ENCODE data around the gene NMNAT2. TPM values are rescaled to one million over a fixed set of nuclear protein-coding genes. Genes with fewer than 3 reads are reported as not detected.

NMNAT2 gene
- total and polyA plus RNA-seq, 12 donors, result 0.35 to 6.1 (median 2.9) TPM

GRCh38 chr1:183463566-183463965, 45.4 kb upstream of the NMNAT2 start:
- no peaks in the 10 kb centered on the region for H3K36me3 ChIP-seq (replicated peaks in 1 of 2)
- no peaks in the 10 kb centered on the region for H3K4me1 ChIP-seq (replicated peaks in 1 of 2)
- TF ChIP-seq, protein P1, sequence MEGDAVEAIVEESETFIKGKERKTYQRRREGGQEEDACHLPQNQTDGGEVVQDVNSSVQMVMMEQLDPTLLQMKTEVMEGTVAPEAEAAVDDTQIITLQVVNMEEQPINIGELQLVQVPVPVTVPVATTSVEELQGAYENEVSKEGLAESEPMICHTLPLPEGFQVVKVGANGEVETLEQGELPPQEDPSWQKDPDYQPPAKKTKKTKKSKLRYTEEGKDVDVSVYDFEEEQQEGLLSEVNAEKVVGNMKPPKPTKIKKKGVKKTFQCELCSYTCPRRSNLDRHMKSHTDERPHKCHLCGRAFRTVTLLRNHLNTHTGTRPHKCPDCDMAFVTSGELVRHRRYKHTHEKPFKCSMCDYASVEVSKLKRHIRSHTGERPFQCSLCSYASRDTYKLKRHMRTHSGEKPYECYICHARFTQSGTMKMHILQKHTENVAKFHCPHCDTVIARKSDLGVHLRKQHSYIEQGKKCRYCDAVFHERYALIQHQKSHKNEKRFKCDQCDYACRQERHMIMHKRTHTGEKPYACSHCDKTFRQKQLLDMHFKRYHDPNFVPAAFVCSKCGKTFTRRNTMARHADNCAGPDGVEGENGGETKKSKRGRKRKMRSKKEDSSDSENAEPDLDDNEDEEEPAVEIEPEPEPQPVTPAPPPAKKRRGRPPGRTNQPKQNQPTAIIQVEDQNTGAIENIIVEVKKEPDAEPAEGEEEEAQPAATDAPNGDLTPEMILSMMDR (IDR thresholded peaks at IDR 0.05), result no peak
- TF ChIP-seq POLR2A (IDR thresholded peaks at IDR 0.05), result no peak
- H3K4me3 ChIP-seq, result no peak overlapping the region
- DNase-seq, result no peak
- no peak overlapping the region for H3K27ac ChIP-seq
- H3K27me3 ChIP-seq, result no peaks in the 10 kb centered on the region
- 58 to 79% (median 74%) methylated on average over 2 of the region's 2 CpGs for WGBS, 4 donors
- intact Hi-C loops (cut with DNase I), result no loop called here
- H3K9me3 ChIP-seq (replicated peaks in 1 of 3), result no peaks in the 10 kb centered on the region

DNA sequence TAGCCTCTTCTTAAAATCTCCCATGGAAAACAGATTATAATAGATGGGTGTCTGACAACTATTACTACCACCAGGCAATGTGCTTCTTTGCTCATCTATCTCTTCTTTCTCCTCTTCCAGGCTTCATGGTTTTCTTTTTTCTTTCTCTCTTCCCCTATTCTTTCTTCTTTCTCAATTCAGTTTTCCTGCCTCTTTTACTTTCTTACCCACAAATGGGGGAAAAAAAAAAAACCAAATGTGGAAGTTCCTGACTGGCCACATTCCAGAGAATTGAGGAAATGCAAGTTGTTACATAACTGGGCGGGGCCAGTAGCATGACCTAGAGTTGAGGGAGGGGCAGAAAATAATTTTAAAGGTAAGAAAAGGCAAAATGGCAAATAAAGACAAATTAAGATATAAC, 43.2 kb upstream of the NMNAT2 start:
- WGBS, 4 donors, result 62 to 78% (median 70%) methylated on average over 1 of the region's 1 CpG
- no peaks in the 10 kb centered on the region for H3K4me1 ChIP-seq (replicated peaks in 1 of 2)
- no peaks in the 10 kb centered on the region for H3K9me3 ChIP-seq (replicated peaks in 1 of 3)
- no peak overlapping the region for H3K4me3 ChIP-seq
- DNase-seq, result peak in 2 of 7 donors; percentile 13 to 14
- H3K27ac ChIP-seq, result no peak overlapping the region
- no peak for TF ChIP-seq POLR2A (IDR thresholded peaks at IDR 0.05)
- TF ChIP-seq, protein P1 (IDR thresholded peaks at IDR 0.05), result no peak
- intact Hi-C loops (cut with DNase I), result no loop called here
- H3K27me3 ChIP-seq, result no peaks in the 10 kb centered on the region
- H3K36me3 ChIP-seq (replicated peaks in 1 of 2), result no peaks in the 10 kb centered on the region

DNA sequence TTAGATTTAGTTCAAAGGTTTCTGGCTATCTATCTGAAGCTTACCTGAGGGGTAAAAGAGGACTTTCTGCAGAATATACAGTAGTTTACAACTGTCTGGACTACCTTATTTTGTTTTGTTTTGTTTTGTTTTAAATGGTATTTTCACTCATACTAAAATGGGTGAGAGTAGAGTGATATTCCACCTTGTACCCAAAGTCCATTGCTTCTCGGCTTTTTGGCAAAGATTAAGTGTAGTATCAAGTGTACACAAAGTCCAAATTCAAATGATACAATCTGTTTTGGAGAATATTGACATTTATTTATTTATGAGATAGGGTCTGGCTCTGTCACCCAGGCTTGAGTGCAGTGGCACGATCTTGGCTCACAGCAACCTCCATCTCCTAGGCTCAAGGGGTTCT, 42.4 kb upstream of the NMNAT2 start:
- Histone ChIP-seq H3K4me3 (no peak overlapping the region), H3K27me3 (no peaks in the 10 kb centered on the region), H3K27ac (no peak overlapping the region), H3K36me3 (replicated peaks in 1 of 2) (no peaks in the 10 kb centered on the region), H3K4me1 (replicated peaks in 1 of 2) (no peaks in the 10 kb centered on the region), H3K9me3 (replicated peaks in 1 of 3) (no peaks in the 10 kb centered on the region)
- WGBS, 4 donors, result 68 to 84% (median 77%) methylated on average over 2 of the region's 2 CpGs
- no peak for TF ChIP-seq POLR2A (IDR thresholded peaks at IDR 0.05)
- TF ChIP-seq, protein P1 (IDR thresholded peaks at IDR 0.05), result no peak
- no peak for DNase-seq
- intact Hi-C loops (cut with DNase I), result no loop called here

- intact Hi-C loops (cut with DNase I), result no loop called here
- Histone ChIP-seq H3K36me3 (replicated peaks in 1 of 2) (no peaks in the 10 kb centered on the region), H3K27ac (no peak overlapping the region), H3K27me3 (peaks cover 6% of the 10 kb centered on the region), H3K4me1 (replicated peaks in 1 of 2) (no peaks in the 10 kb centered on the region), H3K9me3 (replicated peaks in 1 of 3) (no peaks in the 10 kb centered on the region), H3K4me3 (no peak overlapping the region)
- no peak for DNase-seq
- TF ChIP-seq, protein P1 (IDR thresholded peaks at IDR 0.05), result no peak
- no peak for TF ChIP-seq POLR2A (IDR thresholded peaks at IDR 0.05)
- 83 to 87% (median 85%) methylated on average over 3 of the region's 3 CpGs for WGBS, 4 donors
Observed at GRCh38 chr1:183457449-183457848, 39.3 kb upstream of the NMNAT2 start.

Data from adrenal gland (tissue), 12 donors.